ENCODE data around the gene MAST3. TPM values are rescaled to one million over a fixed set of nuclear protein-coding genes. Genes with fewer than 3 reads are reported as not detected.

The MAST3 gene
- total RNA-seq, 3 donors from 2014 or later: 25.2 to 37.3 (median 34.7) TPM

GRCh38 chr19:18131841-18132596 is 34.4 kb downstream of the MAST3 start:
- intact Hi-C loops (cut with DNase I, micrococcal nuclease): no loop called here
- peaks cover 4% of the 10 kb centered on the region for H3K4me1 ChIP-seq (ENCODE audit: low read depth)
- no peak overlapping the region for H3K4me3 ChIP-seq
- H3K9me3 ChIP-seq: no peaks in the 10 kb centered on the region
- ATAC-seq (no peak), DNase-seq (no peak)
- H3K36me3 ChIP-seq (ENCODE audit: low read depth): no peaks in the 10 kb centered on the region
- no peak for TF ChIP-seq CTCF (IDR thresholded peaks at IDR 0.05)

DNA sequence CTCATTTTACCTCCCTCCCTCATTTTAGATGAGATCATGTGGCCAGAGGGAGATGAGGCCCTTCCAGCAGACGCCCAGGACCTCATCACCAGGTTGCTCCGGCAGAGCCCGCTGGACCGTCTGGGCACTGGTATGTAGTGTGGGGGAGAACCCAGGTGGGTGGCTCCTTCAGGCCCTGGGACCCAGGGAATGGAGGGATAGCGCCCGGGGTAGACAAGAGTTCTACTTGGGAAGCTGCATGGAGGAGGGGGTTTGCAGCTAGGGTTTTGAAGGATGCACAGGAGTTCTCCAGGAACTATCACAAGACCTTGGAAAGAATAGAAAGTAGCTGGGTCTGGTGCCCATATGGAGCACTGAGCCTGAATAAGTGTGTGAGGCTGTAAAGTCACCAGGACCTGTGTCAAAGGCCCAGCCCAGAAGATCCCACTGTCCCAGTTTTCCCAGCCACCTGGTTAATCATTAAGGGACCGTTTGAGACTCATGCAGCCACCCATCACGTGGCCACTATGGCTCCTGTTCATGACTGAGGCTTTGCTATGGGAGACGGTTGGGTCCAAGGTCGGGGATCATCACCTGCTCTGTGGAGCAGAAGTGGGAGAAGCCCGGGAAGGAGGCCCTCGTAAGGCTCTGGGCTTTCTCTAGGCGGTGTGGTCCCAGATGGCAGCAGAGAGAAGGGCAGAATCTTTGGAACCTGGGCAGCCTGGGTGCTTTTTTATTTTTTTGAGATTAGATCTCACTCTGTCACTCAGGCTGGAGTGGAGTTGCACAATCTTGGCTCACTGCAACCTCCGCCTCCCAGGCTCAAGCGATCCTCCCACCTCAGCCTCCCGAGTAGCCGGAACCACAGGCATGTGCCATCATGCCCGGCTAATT is 38.4 kb downstream of the MAST3 start:
- H3K36me3 ChIP-seq (ENCODE audit: low read depth): no peaks in the 10 kb centered on the region
- peak; percentile 97 for ATAC-seq

GRCh38 chr19:18137242-18137641 is 39.7 kb downstream of the MAST3 start:
- peaks cover 4% of the 10 kb centered on the region for H3K4me1 ChIP-seq (ENCODE audit: low read depth)
- ATAC-seq (no peak), DNase-seq (no peak)
- TF ChIP-seq CTCF (IDR thresholded peaks at IDR 0.05): no peak
- no peak overlapping the region for H3K4me3 ChIP-seq
- no peaks in the 10 kb centered on the region for H3K36me3 ChIP-seq (ENCODE audit: low read depth)
- no peaks in the 10 kb centered on the region for H3K9me3 ChIP-seq
- intact Hi-C loops (cut with DNase I, micrococcal nuclease): no loop called here

More for the DNA sequence above, 38.4 kb downstream of the MAST3 start:
- no peak for TF ChIP-seq CTCF (IDR thresholded peaks at IDR 0.05)
- Histone ChIP-seq H3K9me3 (no peaks in the 10 kb centered on the region), H3K4me1 (ENCODE audit: low read depth) (peaks cover 4% of the 10 kb centered on the region), H3K4me3 (no peak overlapping the region)
- intact Hi-C loops (cut with DNase I, micrococcal nuclease): no loop called here
- peak; percentile 67 to 88 (median 74) for DNase-seq

- H3K4me3 ChIP-seq: no peak overlapping the region
- ATAC-seq (no peak), DNase-seq (no peak)
- H3K36me3 ChIP-seq (ENCODE audit: low read depth): no peaks in the 10 kb centered on the region
- no peaks in the 10 kb centered on the region for H3K9me3 ChIP-seq
- TF ChIP-seq CTCF (IDR thresholded peaks at IDR 0.05): no peak
- intact Hi-C loops (cut with DNase I, micrococcal nuclease): no loop called here
- peaks cover 4% of the 10 kb centered on the region for H3K4me1 ChIP-seq (ENCODE audit: low read depth)
Observed at GRCh38 chr19:18137657-18138339, 40.2 kb downstream of the MAST3 start.

- DNase-seq (no peak), ATAC-seq (no peak)
- intact Hi-C loops (cut with DNase I, micrococcal nuclease): no loop called here
- H3K36me3 ChIP-seq (ENCODE audit: low read depth): no peaks in the 10 kb centered on the region
- H3K4me1 ChIP-seq (ENCODE audit: low read depth): peaks cover 4% of the 10 kb centered on the region
- no peak overlapping the region for H3K4me3 ChIP-seq
- H3K9me3 ChIP-seq: no peaks in the 10 kb centered on the region
- TF ChIP-seq CTCF (IDR thresholded peaks at IDR 0.05): no peak
Observed at GRCh38 chr19:18140473-18140872, 42.9 kb downstream of the MAST3 start.
